Measurements from ENCODE around the gene MUSK. TPM values are rescaled to one million over a fixed set of nuclear protein-coding genes. Genes with fewer than 3 reads are reported as not detected.

The MUSK gene
- total RNA-seq, 1 donor from 2014 or later: 3.2 TPM

GRCh38 chr9:110738982-110739381 is 70.4 kb downstream of the MUSK start:
- Histone ChIP-seq H3K4me1 (peaks cover 4% of the 10 kb centered on the region), H3K4me3 (no peak overlapping the region), H3K36me3 (no peaks in the 10 kb centered on the region), H3K9me3 (no peaks in the 10 kb centered on the region), H3K27me3 (ENCODE audit: low read depth) (no peaks in the 10 kb centered on the region), H3K27ac (no peak overlapping the region)
- intact Hi-C loops (cut with DNase I): no loop called here
- no peak for TF ChIP-seq CTCF (IDR thresholded peaks at IDR 0.05)
- no peak for ATAC-seq
- DNase-seq: no peak

- Histone ChIP-seq H3K27me3 (ENCODE audit: low read depth) (no peaks in the 10 kb centered on the region), H3K9me3 (no peaks in the 10 kb centered on the region), H3K4me3 (no peak overlapping the region), H3K36me3 (no peaks in the 10 kb centered on the region), H3K27ac (peak overlapping the region; percentile 14), H3K4me1 (peaks cover 8% of the 10 kb centered on the region)
- intact Hi-C loops (cut with DNase I): no loop called here
- ATAC-seq: peak in 1 of 2 donors; percentile 35
- no peak for TF ChIP-seq CTCF (IDR thresholded peaks at IDR 0.05)
- DNase-seq: no peak
These were observed 74.3 kb downstream of the MUSK start for GRCh38 chr9:110742741-110743371.

GRCh38 chr9:110744715-110745384 is 76.3 kb downstream of the MUSK start:
- Histone ChIP-seq H3K36me3 (no peaks in the 10 kb centered on the region), H3K4me1 (peaks cover 8% of the 10 kb centered on the region), H3K27me3 (ENCODE audit: low read depth) (no peaks in the 10 kb centered on the region), H3K9me3 (no peaks in the 10 kb centered on the region), H3K4me3 (no peak overlapping the region), H3K27ac (peak overlapping the region; percentile 27)
- intact Hi-C loops (cut with DNase I): no loop called here
- DNase-seq: no peak
- TF ChIP-seq CTCF (IDR thresholded peaks at IDR 0.05): no peak
- peak; percentile 76 to 88 for ATAC-seq

- no peak overlapping the region for H3K27ac ChIP-seq
- H3K27me3 ChIP-seq (ENCODE audit: low read depth): no peaks in the 10 kb centered on the region
- H3K4me3 ChIP-seq: no peak overlapping the region
- peaks cover 8% of the 10 kb centered on the region for H3K4me1 ChIP-seq
- DNase-seq: no peak
- ATAC-seq: no peak
- no peaks in the 10 kb centered on the region for H3K36me3 ChIP-seq
- intact Hi-C loops (cut with DNase I): no loop called here
- no peaks in the 10 kb centered on the region for H3K9me3 ChIP-seq
- TF ChIP-seq CTCF (IDR thresholded peaks at IDR 0.05): no peak
These were observed 77.1 kb downstream of the MUSK start for GRCh38 chr9:110745676-110746075.

GRCh38 chr9:110746211-110746930 is 77.8 kb downstream of the MUSK start:
- no peak overlapping the region for H3K27ac ChIP-seq
- H3K4me3 ChIP-seq: no peak overlapping the region
- no peaks in the 10 kb centered on the region for H3K9me3 ChIP-seq
- TF ChIP-seq CTCF (IDR thresholded peaks at IDR 0.05): no peak
- no peaks in the 10 kb centered on the region for H3K27me3 ChIP-seq (ENCODE audit: low read depth)
- peaks cover 8% of the 10 kb centered on the region for H3K4me1 ChIP-seq
- no peaks in the 10 kb centered on the region for H3K36me3 ChIP-seq
- DNase-seq (no peak), ATAC-seq (no peak)
- intact Hi-C loops (cut with DNase I): no loop called here

Data from lower lobe of right lung (tissue), 2 donors.